ENCODE data around the gene CCRL2.
"Not testable (repeated sequence)": the region's sequence is repeated elsewhere in the genome, so short reads cannot be mapped to it uniquely, and the experiment has no call there.

CCRL2 gene

GRCh38 chr3:46380471-46381221 lies 26.4 kb upstream of the CCRL2 start:
- TF ChIP-seq, protein P1, sequence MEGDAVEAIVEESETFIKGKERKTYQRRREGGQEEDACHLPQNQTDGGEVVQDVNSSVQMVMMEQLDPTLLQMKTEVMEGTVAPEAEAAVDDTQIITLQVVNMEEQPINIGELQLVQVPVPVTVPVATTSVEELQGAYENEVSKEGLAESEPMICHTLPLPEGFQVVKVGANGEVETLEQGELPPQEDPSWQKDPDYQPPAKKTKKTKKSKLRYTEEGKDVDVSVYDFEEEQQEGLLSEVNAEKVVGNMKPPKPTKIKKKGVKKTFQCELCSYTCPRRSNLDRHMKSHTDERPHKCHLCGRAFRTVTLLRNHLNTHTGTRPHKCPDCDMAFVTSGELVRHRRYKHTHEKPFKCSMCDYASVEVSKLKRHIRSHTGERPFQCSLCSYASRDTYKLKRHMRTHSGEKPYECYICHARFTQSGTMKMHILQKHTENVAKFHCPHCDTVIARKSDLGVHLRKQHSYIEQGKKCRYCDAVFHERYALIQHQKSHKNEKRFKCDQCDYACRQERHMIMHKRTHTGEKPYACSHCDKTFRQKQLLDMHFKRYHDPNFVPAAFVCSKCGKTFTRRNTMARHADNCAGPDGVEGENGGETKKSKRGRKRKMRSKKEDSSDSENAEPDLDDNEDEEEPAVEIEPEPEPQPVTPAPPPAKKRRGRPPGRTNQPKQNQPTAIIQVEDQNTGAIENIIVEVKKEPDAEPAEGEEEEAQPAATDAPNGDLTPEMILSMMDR (IDR thresholded peaks at IDR 0.05; ENCODE audit: low read depth, low read length, missing control alignments) = no peak
- DNase-seq (ENCODE audit: extremely low read depth, low read depth) = no peak
- H3K4me3 ChIP-seq (replicated peaks; ENCODE audit: low read depth, low read length) = no peak overlapping the region

GRCh38 chr3:46381625-46382024 lies 25.4 kb upstream of the CCRL2 start:
- TF ChIP-seq, protein P1 (IDR thresholded peaks at IDR 0.05; ENCODE audit: low read depth, low read length, missing control alignments) = no peak
- no peak for DNase-seq (ENCODE audit: extremely low read depth, low read depth)
- H3K4me3 ChIP-seq (replicated peaks; ENCODE audit: low read depth, low read length) = no peak overlapping the region

GRCh38 chr3:46383211-46383950 lies 23.7 kb upstream of the CCRL2 start:
- H3K4me3 ChIP-seq (replicated peaks; ENCODE audit: low read depth, low read length) = no peak overlapping the region
- no peak for DNase-seq (ENCODE audit: extremely low read depth, low read depth)
- TF ChIP-seq, protein P1 (IDR thresholded peaks at IDR 0.05; ENCODE audit: low read depth, low read length, missing control alignments) = no peak

GRCh38 chr3:46383951-46384330 lies 23.1 kb upstream of the CCRL2 start:
- H3K4me3 ChIP-seq (replicated peaks; ENCODE audit: low read depth, low read length) = no peak overlapping the region
- TF ChIP-seq, protein P1 (IDR thresholded peaks at IDR 0.05; ENCODE audit: low read depth, low read length, missing control alignments) = no peak

DNA sequence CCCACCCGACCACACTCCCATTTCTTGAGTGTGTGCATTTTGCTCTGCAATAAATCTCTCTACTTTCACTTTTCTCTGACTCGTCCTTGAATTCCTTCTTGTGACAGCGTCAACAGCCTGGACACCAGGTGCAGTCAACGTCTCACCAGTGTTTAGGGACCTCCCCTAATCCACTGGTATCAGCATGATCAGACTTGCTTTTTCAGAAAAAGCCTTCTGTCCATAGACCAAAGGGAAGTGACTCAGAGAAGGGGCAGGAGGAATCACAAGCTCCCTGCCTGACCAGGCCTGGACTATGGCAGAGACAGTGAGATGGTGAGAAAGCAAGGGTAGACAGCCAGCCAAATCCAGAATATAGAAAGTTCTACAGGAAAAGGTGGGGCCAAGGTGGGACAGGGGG lies 20.9 kb upstream of the CCRL2 start:
- DNase-seq (ENCODE audit: extremely low read depth, low read depth) = no peak
- TF ChIP-seq, protein P1 (IDR thresholded peaks at IDR 0.05; ENCODE audit: low read depth, low read length, missing control alignments) = no peak
- H3K4me3 ChIP-seq (replicated peaks; ENCODE audit: low read depth, low read length) = no peak overlapping the region

More at GRCh38 chr3:46383951-46384330, 23.1 kb upstream of the CCRL2 start:
- no peak for DNase-seq (ENCODE audit: extremely low read depth, low read depth)

DNA sequence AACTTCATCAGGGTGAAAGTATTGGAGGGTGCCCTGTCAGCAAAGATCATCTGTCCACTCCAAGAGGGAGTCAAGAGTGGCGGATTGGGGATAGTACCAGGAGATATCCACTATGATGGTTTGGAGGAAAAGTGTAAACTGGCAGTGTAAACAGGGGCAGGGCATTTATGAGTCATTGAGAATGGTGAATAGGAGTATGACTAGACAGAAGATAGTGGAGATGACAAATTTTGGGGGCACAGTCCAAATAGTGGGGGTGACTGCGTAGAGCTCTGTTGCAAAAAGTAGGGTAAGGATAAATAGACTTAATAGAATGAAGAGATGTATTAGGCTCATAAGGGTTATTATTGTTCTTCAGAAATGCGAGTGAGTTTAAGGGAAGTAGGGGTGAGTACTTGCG lies 18.2 kb upstream of the CCRL2 start:
- not testable (repeated sequence) for DNase-seq (ENCODE audit: extremely low read depth, low read depth)

GRCh38 chr3:46389306-46389705 lies 17.8 kb upstream of the CCRL2 start:
- H3K4me3 ChIP-seq (replicated peaks; ENCODE audit: low read depth, low read length) = no peak overlapping the region
- DNase-seq (ENCODE audit: extremely low read depth, low read depth) = no peak
- TF ChIP-seq, protein P1 (IDR thresholded peaks at IDR 0.05; ENCODE audit: low read depth, low read length, missing control alignments) = no peak

More for the DNA sequence above, 18.2 kb upstream of the CCRL2 start:
- H3K4me3 ChIP-seq (replicated peaks; ENCODE audit: low read depth, low read length) = not testable (repeated sequence)

GRCh38 chr3:46391526-46391925 lies 15.5 kb upstream of the CCRL2 start:
- DNase-seq (ENCODE audit: extremely low read depth, low read depth); H3K4me3 ChIP-seq (replicated peaks; ENCODE audit: low read depth, low read length): not testable (repeated sequence)
